AML-193 (cell line): ENCODE measurements around the gene OLFM1.
"Not testable (repeated sequence)": the region's sequence is repeated elsewhere in the genome, so short reads cannot be mapped to it uniquely, and the experiment has no call there.

Experiments
- DNase-seq, 2 experiments: peaks; one replicate each; lab custom pipeline; 2025; lab: John Stamatoyannopoulos, UW

The OLFM1 gene

DNA sequence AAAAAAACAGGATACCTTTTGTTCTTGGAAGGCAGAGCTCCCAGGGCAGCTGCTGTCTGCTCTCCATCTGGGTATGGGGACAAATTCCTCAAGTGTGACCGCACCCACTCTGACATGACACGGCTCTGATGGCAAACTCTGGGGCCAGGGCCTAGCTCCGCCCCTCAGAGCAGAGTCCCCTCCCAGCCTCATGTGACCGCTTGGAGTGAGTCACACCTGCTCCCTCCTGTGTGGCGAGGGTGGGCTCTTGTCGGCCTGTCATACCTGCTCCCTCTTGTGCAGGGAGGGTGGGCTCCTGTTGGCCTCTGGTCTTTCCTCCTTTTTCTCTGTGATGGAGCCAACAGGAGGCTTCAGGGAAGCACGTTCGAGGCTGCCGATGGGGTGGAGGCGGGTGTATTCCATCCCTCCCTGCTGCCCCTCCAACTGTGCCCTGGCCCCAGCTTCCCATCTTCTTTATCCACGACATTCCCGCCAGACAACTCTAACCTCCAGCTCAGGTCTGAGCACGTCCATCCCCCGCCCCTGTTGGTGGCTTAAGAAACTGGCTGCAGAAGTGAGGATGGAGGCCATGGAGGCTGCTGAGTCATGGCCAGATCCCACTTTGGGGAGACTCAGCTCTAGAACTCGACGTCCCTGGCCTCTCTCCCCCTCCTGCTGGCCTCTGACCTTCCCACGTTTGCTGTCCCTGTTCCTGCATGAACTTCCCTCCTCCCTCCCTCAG is 65.3 kb downstream of the OLFM1 start:
- no peak for DNase-seq

GRCh38 chr9:135154050-135154615 is 66.7 kb downstream of the OLFM1 start:
- no peak for DNase-seq

DNA sequence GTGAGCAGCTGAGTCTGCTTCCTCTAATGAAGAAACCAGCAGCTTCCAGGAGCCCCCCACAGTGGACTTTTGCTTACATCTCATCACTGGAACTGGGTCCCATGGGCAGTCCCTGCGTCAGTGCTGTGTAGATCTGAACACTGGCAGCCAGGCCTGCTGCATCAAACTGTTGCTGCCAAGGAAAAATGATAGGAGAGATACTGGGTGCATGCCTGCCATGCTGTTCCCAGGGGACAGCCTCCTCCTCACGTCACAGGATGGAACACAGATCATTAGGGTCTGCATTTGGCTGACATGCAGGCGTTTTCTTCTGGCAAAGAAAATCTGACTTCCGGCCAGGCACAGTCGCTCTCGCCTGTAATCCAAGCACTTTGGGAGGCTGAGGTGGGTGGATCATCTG is 67.9 kb downstream of the OLFM1 start:
- DNase-seq = no peak

GRCh38 chr9:135156525-135157510 is 69.3 kb downstream of the OLFM1 start:
- no peak for DNase-seq

- DNase-seq = no peak
Measured at GRCh38 chr9:135157856-135158563, 70.5 kb downstream of the OLFM1 start.

DNA sequence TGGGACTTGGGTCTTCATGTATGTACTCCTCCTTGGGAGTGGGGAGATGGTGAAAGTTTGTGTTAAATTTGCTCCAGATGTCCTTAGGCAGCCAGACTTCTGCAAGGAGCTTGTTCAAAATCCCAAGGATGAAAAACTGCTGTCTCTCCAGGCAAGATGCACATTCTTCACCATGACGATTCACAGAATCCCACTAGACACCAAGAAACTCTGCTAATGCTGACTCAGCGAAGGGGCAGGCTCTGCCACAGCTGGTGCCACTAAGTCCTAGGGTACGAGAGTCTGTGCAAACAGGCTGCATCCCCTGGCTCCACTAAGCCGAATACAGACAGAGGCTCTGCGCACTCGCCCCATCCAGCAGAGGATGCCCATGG is 71.1 kb downstream of the OLFM1 start:
- no peak for DNase-seq

DNA sequence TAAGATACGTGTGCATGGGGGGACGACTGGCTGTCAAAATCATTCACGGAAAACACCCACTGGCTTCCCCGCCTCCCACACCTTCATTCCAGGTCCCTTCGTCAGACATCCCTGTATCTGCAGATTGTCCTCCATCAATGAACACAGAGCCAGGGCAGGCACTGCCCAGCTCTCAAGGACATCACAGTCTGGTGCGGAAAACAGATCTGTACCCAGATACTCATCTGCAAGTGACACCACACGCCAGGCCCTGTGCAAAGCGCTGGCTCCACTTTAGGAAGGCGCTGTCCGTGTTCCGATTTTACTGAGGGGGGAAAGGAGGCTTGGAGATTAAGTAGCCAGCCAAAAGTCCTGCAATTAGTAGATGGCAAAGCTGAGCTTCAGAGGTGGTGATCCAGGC is 72.3 kb downstream of the OLFM1 start:
- DNase-seq = no peak

DNA sequence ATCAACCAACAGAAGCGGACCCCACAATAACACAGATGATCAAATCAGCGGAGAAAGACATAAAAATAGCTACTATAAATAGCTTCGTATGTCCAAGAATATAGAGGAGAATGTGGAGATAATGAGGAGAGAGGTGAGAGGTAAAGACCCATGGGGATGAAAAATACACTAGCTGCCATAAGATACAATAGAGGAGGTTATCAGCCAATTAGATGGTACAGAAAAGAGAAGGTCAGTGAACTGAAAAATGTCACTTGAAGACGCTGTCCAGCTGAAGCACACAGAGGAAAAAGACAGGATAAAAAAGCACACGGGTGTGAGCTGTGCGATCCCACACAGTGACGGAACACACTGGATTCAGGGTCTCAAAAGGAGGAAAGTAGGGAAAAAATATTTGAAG is 73.4 kb downstream of the OLFM1 start:
- no peak for DNase-seq

GRCh38 chr9:135162599-135162998 is 75.1 kb downstream of the OLFM1 start:
- DNase-seq = not testable (repeated sequence)

DNA sequence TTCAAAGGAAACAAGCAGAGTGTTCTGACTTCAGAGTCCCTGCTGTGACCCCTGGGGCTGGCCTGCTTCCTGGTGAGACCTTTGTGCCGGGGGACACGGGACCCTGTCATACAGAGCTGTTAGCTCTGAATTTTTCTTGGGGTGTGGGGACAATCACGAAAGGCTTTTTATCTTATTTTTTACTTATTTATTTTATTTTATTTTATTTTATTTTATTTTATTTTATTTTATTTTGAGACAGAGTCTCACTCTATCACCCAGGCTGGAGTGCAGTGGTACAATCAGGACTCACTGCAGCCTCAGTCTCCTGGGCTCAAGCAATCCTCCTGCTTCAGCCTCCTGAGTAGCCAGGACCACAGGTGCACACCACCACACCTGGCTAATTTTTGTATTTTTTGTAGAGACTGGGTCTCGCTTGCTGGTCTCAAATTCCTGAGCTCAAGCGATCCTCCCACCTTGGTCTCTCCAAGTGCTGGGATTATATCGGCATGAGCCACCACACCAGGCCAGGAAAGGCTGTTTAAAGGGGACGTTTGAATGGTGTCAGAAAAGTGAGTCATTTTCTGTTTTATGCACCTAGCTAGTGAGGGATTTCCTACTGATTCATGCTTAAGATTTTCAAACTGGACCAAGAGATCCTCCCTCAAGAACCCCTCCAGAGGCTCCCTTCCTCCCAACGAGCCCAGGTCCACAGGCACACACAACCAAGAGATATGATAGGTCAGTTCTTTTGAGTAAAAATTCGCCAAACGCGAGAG is 75.7 kb downstream of the OLFM1 start:
- no peak for DNase-seq

GRCh38 chr9:135164036-135164435 is 76.6 kb downstream of the OLFM1 start:
- no peak for DNase-seq

GRCh38 chr9:135165003-135165711 is 77.7 kb downstream of the OLFM1 start:
- no peak for DNase-seq

- DNase-seq = no peak
Measured at GRCh38 chr9:135165756-135166519, 78.5 kb downstream of the OLFM1 start.

DNA sequence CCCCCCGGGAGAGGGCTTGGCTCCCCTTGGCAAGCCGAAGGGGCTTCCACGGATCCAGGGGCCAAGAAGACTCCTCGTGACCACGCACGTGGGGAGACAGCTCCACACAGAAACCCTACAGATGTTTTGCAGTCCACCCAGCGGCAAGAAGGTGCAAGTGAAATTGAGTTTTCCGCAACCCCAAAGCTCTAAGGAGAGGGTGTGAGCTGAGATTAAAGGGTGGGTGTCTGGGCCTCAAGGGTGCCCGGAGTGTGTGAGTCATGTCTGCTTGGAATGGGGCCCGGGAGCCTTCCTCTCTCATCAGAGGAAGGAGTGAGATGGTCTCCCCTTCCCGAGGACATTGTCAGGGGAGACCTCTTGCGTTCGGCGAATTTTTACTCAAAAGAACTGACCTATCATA is 79.1 kb downstream of the OLFM1 start:
- no peak for DNase-seq

GRCh38 chr9:135167356-135167755 is 79.9 kb downstream of the OLFM1 start:
- DNase-seq = no peak

DNA sequence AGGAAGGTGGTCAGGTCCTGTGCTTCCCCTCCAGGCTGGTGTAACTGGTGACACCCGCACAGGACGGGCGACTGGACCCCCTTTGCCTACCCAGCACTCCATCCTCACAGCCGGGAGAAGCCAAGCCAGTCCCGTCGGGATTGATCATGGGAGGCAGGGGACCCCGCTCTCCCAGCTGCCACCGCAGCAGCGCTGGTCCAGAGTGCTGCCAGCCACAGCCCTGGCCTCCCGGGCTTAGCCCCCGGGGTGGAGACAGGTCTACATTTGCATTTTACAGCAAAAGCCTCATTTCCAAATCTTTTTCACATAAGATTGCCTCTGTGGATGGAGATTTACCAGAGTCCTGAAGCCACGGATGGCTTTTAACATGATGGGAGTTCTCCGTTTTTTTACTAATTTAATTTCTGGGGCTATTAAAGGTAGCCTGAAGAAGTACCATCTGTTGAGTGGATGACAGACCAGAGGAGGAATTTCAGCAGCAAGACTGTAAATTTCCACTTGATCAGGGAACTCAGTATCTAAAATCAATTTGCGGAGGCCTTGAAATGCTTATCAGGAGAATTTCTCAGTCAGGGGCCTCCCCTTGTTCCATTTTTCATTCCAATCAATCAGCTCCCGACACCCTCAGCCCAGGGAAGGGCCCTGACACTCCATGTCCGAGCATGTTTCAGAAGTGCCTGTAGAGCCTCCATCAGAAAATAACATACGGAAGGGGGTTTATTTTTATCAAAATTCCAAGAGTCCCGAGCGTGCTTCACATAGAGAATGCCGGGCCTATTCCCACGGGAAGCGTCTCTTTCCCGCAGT is 80.6 kb downstream of the OLFM1 start:
- DNase-seq = no peak

DNA sequence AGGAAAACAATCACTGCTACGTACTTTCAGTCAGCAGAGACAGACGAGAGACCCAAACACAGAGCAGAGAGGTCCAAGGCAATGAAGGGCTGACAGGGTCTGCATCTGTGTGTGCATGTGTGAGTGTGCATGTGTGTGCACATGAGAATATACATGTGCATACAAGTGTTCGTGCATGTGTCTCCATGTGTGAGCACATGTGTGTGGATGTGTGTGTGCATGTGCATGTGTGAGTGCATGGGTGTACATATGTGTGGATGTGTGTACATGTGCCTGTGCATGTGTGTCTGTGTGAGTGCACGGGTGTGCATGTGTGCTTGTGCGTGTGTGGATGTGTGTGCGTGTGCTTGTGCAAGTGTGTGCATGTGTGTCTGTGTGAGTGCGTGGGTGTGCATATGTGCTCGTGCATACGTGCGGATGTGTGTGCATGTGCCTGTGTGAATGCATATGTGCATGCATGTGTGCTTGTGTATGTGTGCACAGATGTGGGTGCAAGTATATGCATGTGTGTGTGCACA is 82.3 kb downstream of the OLFM1 start:
- no peak for DNase-seq

DNA sequence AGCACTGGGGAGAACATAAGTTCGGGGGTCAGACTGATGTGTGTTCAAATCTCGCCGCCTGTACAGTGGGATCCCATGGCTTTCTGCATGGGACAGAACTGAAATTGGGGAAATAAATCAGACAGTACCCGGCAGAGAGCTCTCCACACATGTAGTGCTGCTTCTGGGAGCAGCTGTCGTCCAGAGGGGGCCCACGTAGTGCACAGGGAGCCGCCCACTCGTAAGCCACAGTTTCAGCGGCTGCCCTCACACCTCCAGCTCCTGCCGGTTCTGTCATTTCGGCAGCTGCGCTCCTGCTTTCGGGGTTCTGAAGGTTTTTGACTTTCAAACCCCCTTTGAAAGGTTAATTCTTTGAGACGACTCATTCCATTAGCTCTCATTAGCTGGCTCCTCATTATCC is 83.1 kb downstream of the OLFM1 start:
- no peak for DNase-seq
